GM18505 (cell line): ENCODE data around the gene ADIRF.
"Not testable (repeated sequence)": the region's sequence is repeated elsewhere in the genome, so short reads cannot be mapped to it uniquely, and the experiment has no call there.

Source experiments
- ATAC-seq: cut with Tn5 transposase; IDR thresholded peaks from one replicate; pipeline ENCODE4 v1.9.1; 2021; ENCODE audit not compliant: unreplicated experiment
- POLR2A ChIP-seq: IDR thresholded peaks from 4 replicates; pipeline ENCODE4 v1.6.1; 2011; ENCODE audit warnings: borderline replicate concordance; ENCODE audit not compliant: insufficient read depth, insufficient read length; ENCODE audit errors: extremely low read depth

ADIRF gene

DNA sequence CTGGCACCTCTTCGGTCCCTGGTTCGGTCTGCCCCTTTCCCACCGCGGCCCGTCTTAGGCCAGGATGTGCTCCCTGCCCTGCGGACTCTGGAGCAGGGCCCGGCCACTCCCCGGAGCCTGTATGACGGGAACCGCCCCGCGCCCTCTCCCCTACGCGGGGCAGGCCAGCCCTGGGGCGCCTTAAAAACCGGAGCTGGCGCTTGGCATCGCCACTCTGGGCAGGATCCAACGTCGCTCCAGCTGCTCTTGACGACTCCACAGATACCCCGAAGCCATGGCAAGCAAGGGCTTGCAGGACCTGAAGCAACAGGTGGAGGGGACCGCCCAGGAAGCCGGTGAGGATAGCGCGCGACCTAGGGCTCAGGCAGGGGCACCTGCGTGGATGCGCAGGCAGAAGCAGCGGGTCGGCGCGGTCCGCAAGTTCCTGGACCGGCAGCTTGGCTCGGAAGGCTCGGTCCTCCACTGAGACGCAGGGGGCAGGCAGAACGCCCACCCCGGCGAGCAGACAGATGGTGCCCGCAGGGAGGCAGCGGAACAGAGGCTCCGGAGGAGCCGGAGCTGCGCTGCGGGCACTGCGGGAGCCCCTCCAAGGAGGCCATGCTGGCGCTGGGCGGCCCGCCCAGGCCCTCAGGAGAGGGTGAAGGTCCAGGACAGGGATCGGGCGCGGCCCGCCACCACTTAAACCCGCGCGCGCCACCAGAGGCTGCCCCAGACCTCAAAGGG, at the start of gene ADIRF:
Gene ADIRF (plus strand): TSS at position 212 of the 723 bp plus-strand sequence. CDS start 63 bp downstream, at position 275.
- no peak for TF ChIP-seq POLR2A
- ATAC-seq: no peak

DNA sequence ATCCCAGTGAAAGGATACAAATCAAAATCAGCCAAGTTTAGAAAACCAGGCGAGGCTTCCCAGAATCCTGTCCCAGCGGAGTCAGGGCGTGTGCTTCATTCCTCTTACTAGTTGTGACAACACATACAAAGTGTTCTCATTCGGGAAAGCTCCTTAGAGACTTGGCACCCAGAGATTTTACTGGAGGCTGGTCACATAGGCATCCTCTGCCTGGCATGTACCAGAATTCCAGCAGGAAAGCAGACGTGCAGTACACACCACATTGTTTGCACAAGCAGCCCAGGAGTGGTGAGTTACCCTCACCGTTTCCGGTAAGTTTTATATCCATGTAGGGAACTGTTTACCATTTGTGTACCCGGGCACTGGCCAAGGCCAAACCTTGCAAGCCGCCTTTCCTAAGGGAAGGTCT, 45.7 kb upstream of the ADIRF start:
- no peak for ATAC-seq
- TF ChIP-seq POLR2A: no peak

DNA sequence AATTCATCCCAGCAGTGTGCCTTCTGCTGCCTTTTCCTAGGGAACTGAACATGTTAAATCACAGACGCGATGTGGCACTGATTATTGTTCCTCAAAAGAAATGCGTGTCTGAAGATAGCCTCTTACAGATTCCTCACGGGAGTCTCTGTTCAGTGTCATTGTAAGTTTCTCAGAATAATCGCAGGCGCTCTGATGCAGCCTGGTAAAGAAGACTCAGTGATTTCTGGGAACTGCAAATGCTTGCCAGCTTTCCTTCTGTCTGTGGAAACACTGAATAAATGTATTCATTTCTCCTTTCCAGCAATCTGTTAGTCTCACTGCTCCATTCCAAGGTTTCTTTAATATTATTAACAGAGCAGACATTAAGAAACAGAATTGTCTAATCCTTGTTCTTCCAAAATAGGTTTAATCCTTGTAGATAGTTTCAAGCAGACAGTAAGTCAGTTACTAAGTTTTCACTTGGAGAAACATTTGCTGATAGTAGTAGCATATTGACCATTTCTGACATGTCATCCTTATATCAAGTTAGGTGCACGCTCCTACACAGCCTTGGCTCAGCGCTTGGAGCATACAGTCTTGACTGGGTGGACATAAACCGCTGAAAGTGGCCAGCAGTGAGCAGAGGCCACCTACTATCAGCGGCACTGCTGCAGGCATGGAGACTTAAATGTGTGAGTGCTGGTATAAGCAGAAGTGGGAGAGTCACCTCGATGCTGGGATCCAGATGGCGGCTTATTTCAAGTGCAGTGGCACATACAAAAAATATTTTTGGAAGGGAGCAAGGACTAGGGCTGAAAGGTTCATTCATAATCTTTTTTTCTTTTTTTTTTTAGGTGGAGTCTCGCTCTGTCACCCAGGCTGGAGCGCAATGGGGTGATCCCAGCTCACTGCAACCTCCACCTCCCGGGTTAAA, 38.6 kb upstream of the ADIRF start:
- no peak for TF ChIP-seq POLR2A
- no peak for ATAC-seq

DNA sequence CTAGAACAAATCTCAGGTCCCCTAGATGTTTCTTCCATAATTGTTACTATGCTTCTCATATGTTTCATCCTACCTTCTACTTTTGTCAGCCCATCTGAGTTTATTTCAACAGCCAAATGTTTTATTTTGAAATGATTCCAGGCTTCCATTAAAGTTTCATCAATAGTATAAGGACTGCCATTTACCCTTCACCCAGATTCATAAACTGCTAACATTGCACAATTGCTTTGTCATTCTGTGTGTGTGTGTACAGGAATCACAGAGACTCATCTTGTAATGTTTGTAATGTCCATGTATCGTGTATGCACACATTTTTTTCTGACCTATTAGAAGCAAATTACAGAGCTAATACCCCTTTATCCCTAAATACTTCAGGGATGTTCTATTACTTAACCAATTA, 36.4 kb upstream of the ADIRF start:
- ATAC-seq: no peak
- TF ChIP-seq POLR2A: no peak

DNA sequence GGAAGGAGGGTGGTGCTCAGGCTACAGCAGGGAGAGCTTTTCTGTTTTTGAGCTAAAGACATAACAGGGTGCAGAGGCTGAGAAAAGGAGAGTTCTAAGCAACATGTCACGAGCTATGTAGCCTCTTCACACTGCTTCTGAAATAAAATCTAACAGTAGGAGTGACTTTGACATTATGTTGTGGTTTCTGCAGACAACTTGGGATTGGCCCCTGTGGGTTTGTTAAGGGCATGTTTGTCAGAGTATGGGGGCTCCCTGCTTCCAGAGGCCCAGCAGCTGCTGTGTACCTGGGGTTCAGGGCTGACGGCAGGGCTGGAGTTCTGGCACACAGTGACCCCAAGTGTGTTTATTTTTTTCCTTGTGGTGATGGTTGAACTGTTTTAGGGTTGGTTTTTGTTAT, 35.6 kb upstream of the ADIRF start:
- no peak for ATAC-seq

DNA sequence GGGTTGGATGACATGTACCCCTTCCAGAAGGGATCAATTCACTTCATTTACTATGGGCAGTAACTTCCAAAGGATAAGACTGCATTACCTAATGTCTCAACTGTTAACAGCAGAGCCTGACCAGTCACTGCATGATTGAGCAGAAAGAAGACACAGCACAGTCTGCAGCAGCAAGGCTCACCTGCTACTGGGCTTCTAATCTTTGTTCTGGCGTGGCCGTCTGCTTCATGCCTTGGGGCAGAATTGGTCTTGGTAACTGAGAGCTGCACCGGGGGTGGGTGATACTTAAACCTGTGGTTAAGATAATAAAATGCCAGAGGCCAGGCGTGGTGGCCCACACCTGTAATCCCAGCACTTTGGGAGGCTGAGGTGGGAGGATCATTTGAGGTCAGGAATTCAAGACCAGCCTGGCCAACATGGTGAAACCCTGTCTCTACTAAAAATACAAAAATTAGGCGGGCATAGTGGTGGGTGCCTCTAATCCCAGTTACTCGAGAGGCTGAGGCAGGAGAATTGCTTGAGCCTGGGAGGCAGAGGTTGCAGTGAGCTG, 34.0 kb upstream of the ADIRF start:
- not testable (repeated sequence) for ATAC-seq

More for the DNA sequence above, 35.6 kb upstream of the ADIRF start:
- TF ChIP-seq POLR2A: no peak

DNA sequence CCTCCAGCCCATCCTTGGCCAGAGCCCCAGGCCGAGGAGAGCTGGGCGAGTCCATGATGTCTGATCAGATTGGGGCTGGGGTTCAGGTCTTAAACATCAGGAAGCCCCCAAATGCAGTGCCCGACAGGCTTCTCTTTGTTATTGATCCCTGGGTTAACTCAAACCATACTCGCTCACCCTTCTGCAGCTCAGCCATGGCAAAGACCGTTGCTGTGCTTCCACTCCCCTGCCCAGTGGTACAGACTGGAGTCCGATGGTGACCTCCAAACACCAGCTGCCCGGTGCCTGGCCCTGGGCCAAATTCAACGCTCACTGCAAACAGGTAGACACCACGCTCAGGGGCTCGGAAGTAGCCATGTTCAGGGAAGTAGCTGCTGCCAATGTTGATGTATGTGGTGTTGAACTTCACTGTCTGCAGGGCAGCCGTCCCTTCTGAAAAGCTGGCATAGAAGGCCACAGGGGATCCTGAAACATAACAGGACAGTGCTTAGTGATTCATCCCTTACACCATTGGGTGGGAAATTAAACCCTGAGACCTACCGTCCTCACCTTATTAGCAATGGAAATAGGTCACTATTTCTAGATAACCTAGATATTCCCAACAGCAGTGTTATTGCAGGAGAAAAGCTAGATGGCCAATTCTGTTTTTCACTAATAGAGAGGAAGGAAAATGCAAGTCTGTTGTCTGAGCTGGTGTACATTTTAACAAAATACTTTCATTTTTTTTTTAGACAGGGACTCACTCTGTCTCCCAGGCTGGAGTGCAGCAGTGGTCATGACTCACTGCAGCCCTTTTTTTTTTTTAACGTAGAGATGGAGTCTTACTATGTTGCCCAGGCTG, 31.4 kb upstream of the ADIRF start:
- no peak for ATAC-seq
- no peak for TF ChIP-seq POLR2A

DNA sequence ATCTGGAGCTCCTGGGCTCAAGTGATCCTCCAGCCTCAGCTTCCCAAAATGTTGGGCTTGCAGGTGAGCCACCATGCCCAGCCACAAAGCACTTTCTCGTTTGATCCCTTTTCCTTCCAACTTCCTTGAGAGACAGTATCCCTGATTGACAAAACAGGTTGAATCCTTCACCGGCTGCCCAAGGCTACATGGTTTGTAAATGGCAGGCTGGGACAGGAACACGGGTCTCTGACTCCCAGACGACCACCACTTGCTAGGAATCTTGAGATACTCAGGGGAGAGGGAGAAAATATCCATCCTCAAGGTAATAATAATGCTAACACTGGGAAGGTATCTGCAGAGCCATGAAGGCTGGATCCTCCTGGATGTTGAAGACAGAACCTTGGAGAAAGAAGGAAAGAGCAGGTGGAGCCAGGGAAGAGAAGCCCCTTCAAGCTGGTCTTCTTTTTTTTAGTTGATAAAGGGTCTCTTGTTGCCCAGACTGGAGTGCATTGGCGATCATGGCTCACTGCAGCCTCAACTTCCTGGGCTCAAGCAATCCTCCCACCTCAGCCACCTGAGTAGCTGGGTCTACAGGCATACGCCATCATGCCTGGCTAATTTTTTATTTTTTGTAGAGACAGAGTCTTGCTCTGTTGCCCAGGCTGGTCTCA, 30.7 kb upstream of the ADIRF start:
- TF ChIP-seq POLR2A: no peak
- ATAC-seq: no peak

DNA sequence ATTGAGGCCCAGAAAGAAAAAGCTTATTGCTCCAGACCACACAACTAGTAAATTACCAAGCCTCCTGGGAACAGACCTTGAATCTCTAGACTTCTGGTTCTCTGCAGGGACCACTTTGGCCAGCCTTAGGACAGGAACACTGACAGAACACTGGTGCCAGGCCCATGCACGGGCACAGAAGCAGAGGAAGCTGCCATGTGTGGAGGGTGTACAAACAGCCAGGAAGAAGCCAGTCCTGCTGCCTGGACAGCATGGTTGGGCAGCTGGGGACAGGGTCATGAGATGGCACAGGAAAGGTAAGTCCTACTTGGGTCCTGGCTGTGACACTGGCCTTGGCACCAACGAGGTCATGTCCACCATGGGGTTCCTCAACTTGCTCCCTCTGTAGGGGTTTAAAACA, 30.0 kb upstream of the ADIRF start:
- TF ChIP-seq POLR2A: no peak

DNA sequence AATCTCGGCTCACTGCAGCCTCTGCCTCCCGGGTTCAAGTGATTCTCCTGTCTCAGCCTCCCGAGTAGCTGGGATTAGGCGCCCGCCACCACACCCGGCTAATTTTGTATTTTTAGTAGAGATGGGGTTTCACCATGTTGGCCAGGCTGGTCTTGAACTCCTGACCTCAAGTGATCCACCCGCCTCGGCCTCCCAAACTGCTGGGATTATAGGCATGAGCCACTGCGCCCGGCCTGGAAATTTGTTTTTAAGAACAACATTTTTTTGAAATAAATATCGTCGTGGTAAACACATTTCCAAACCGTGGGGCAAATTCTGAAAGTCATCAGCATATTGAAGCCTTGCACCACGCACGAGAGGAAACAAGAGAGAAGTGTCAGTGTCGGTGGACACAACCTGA, 28.2 kb upstream of the ADIRF start:
- not testable (repeated sequence) for ATAC-seq

More for the DNA sequence above, 30.0 kb upstream of the ADIRF start:
- ATAC-seq: no peak

DNA sequence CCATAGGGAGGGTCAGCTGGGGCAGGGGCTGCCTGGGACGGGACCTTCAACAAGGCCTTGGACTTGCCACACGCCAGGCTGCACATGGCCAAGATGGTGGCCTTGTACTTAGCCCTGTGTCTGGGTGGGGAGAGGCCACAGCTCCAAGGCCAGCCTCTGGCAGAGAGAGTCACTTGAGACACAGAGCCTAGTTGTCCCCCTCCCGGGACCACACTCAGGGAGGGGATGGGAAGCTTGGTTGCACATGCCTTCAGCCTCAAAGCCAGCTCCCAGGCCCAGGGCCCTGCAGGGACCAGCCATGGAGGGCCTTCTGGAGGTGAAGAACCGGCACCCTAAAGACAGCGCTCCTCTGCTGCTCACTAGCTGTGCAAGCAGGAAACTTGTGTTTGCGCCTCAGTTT, 27.6 kb upstream of the ADIRF start:
- no peak for ATAC-seq
- no peak for TF ChIP-seq POLR2A

DNA sequence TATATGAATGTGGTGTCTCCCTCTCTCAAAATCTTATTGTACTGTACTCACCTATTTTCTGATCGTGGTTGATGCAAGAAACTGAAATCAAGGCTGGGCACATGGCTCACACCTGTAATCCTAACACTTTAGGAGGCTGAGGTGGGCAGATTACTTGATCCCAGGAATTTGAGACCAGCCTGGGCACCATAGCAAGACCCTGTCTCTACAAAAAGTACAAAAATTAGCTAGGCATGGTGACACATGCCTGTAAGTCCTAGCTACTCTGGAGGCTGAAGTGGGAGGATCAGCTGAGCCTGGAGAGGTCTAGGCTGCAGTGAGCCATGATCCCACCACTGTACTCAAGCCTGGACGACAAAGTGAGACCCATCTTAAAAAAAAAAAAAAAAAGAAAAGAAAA, 26.9 kb upstream of the ADIRF start:
- no peak for TF ChIP-seq POLR2A
- ATAC-seq: no peak
